ENCODE data around the gene FAM111B.

Gene FAM111B

GRCh38 chr11:59142530-59143507 is 35.8 kb downstream of the FAM111B start, which contains the start of gene FAM111A:
FAM111A (plus strand) TSS chr11:59142856; CDS start chr11:59148873, 6,017 bp downstream.
- WGBS, result 3% methylated on average over 50 of the region's 50 CpGs
- peak within 1 kb of the TSS; percentile 85 for H3K4me3 ChIP-seq (ENCODE audit: low read length)
- no peaks in the 10 kb centered on the region for H3K36me3 ChIP-seq (ENCODE audit: insufficient read depth, low read length)
- H3K9ac ChIP-seq (ENCODE audit: low read depth, low read length), result peak within 1 kb of the TSS; percentile 74
- peaks cover 23% of the 10 kb centered on the region for H3K4me1 ChIP-seq (ENCODE audit: insufficient read depth, low read length)
- peak within 1 kb of the TSS; percentile 78; the same call in 1 of the 2 replicates for H3K27ac ChIP-seq (ENCODE audit: low read depth, low read length)
- H3K9me3 ChIP-seq (ENCODE audit: insufficient read depth, low read depth, low read length), result no peaks in the 10 kb centered on the region
- H3K27me3 ChIP-seq (ENCODE audit: insufficient read depth, low read length), result peaks cover 21% of the 10 kb centered on the region; the same call in 1 of the 2 replicates

GRCh38 chr11:59144096-59144495 is 37.1 kb downstream of the FAM111B start:
- Histone ChIP-seq H3K9ac (ENCODE audit: low read depth, low read length) (no peak overlapping the region), H3K9me3 (ENCODE audit: insufficient read depth, low read depth, low read length) (no peaks in the 10 kb centered on the region), H3K27ac (ENCODE audit: low read depth, low read length) (peak overlapping the region; percentile 79; the same call in 1 of the 2 replicates), H3K4me1 (ENCODE audit: insufficient read depth, low read length) (peaks cover 23% of the 10 kb centered on the region), H3K36me3 (ENCODE audit: insufficient read depth, low read length) (peaks cover 7% of the 10 kb centered on the region), H3K4me3 (ENCODE audit: low read length) (peak overlapping the region; percentile 85), H3K27me3 (ENCODE audit: insufficient read depth, low read length) (peaks cover 21% of the 10 kb centered on the region; the same call in 1 of the 2 replicates)
- WGBS, result 96% methylated on average over 1 of the region's 1 CpG

- Histone ChIP-seq H3K27ac (ENCODE audit: low read depth, low read length) (peak overlapping the region; percentile 79; the same call in 1 of the 2 replicates), H3K9me3 (ENCODE audit: insufficient read depth, low read depth, low read length) (no peaks in the 10 kb centered on the region), H3K4me1 (ENCODE audit: insufficient read depth, low read length) (peaks cover 23% of the 10 kb centered on the region), H3K36me3 (ENCODE audit: insufficient read depth, low read length) (peaks cover 13% of the 10 kb centered on the region), H3K27me3 (ENCODE audit: insufficient read depth, low read length) (peaks cover 21% of the 10 kb centered on the region; the same call in 1 of the 2 replicates), H3K9ac (ENCODE audit: low read depth, low read length) (peak overlapping the region; percentile 62), H3K4me3 (ENCODE audit: low read length) (peak overlapping the region; percentile 85)
- WGBS, result 5% methylated on average over 39 of the region's 39 CpGs
Measured at GRCh38 chr11:59144579-59145345, 37.7 kb downstream of the FAM111B start.

GRCh38 chr11:59145534-59145933 is 38.5 kb downstream of the FAM111B start:
- H3K27me3 ChIP-seq (ENCODE audit: insufficient read depth, low read length), result peaks cover 21% of the 10 kb centered on the region; the same call in 1 of the 2 replicates
- peaks cover 21% of the 10 kb centered on the region for H3K36me3 ChIP-seq (ENCODE audit: insufficient read depth, low read length)
- peaks cover 23% of the 10 kb centered on the region for H3K4me1 ChIP-seq (ENCODE audit: insufficient read depth, low read length)
- peak overlapping the region; percentile 85 for H3K4me3 ChIP-seq (ENCODE audit: low read length)
- 88% methylated on average over 4 of the region's 4 CpGs for WGBS
- H3K9me3 ChIP-seq (ENCODE audit: insufficient read depth, low read depth, low read length), result no peaks in the 10 kb centered on the region
- peak overlapping the region; percentile 62; the same call in 1 of the 2 replicates for H3K9ac ChIP-seq (ENCODE audit: low read depth, low read length)
- H3K27ac ChIP-seq (ENCODE audit: low read depth, low read length), result no peak overlapping the region

GRCh38 chr11:59151761-59152160 is 44.7 kb downstream of the FAM111B start:
- no peaks in the 10 kb centered on the region for H3K4me1 ChIP-seq (ENCODE audit: insufficient read depth, low read length)
- H3K36me3 ChIP-seq (ENCODE audit: insufficient read depth, low read length), result peaks cover 29% of the 10 kb centered on the region
- WGBS, result 96% methylated on average over 1 of the region's 1 CpG
- no peak overlapping the region for H3K27ac ChIP-seq (ENCODE audit: low read depth, low read length)
- no peaks in the 10 kb centered on the region for H3K9me3 ChIP-seq (ENCODE audit: insufficient read depth, low read depth, low read length)
- H3K27me3 ChIP-seq (ENCODE audit: insufficient read depth, low read length), result no peaks in the 10 kb centered on the region
- no peak overlapping the region for H3K9ac ChIP-seq (ENCODE audit: low read depth, low read length)
- no peak overlapping the region for H3K4me3 ChIP-seq (ENCODE audit: low read length)

- no peaks in the 10 kb centered on the region for H3K27me3 ChIP-seq (ENCODE audit: insufficient read depth, low read length)
- 94% methylated on average over 8 of the region's 8 CpGs for WGBS
- peaks cover 29% of the 10 kb centered on the region for H3K36me3 ChIP-seq (ENCODE audit: insufficient read depth, low read length)
- no peak overlapping the region for H3K4me3 ChIP-seq (ENCODE audit: low read length)
- no peak overlapping the region for H3K9ac ChIP-seq (ENCODE audit: low read depth, low read length)
- no peaks in the 10 kb centered on the region for H3K9me3 ChIP-seq (ENCODE audit: insufficient read depth, low read depth, low read length)
- no peak overlapping the region for H3K27ac ChIP-seq (ENCODE audit: low read depth, low read length)
- no peaks in the 10 kb centered on the region for H3K4me1 ChIP-seq (ENCODE audit: insufficient read depth, low read length)
Measured at GRCh38 chr11:59152312-59152951, 45.4 kb downstream of the FAM111B start.

GRCh38 chr11:59154610-59155009 is 47.6 kb downstream of the FAM111B start:
- H3K9me3 ChIP-seq (ENCODE audit: insufficient read depth, low read depth, low read length), result no peaks in the 10 kb centered on the region
- H3K4me1 ChIP-seq (ENCODE audit: insufficient read depth, low read length), result peaks cover 4% of the 10 kb centered on the region; the same call in 1 of the 2 replicates
- H3K27ac ChIP-seq (ENCODE audit: low read depth, low read length), result no peak overlapping the region
- WGBS, result 86% methylated on average over 5 of the region's 5 CpGs
- peaks cover 17% of the 10 kb centered on the region for H3K36me3 ChIP-seq (ENCODE audit: insufficient read depth, low read length)
- H3K9ac ChIP-seq (ENCODE audit: low read depth, low read length), result no peak overlapping the region
- no peaks in the 10 kb centered on the region for H3K27me3 ChIP-seq (ENCODE audit: insufficient read depth, low read length)
- H3K4me3 ChIP-seq (ENCODE audit: low read length), result no peak overlapping the region

- no peak overlapping the region for H3K4me3 ChIP-seq (ENCODE audit: low read length)
- H3K9me3 ChIP-seq (ENCODE audit: insufficient read depth, low read depth, low read length), result no peaks in the 10 kb centered on the region
- H3K36me3 ChIP-seq (ENCODE audit: insufficient read depth, low read length), result no peaks in the 10 kb centered on the region
- H3K9ac ChIP-seq (ENCODE audit: low read depth, low read length), result no peak overlapping the region
- H3K27ac ChIP-seq (ENCODE audit: low read depth, low read length), result no peak overlapping the region
- WGBS, result 65% methylated on average over 3 of the region's 3 CpGs
- peaks cover 4% of the 10 kb centered on the region; the same call in 1 of the 2 replicates for H3K4me1 ChIP-seq (ENCODE audit: insufficient read depth, low read length)
- no peaks in the 10 kb centered on the region for H3K27me3 ChIP-seq (ENCODE audit: insufficient read depth, low read length)
Measured at GRCh38 chr11:59157433-59157832, 50.4 kb downstream of the FAM111B start.

- 55% methylated on average over 8 of the region's 8 CpGs for WGBS
Measured at GRCh38 chr11:59158206-59159068, 51.4 kb downstream of the FAM111B start.

GRCh38 chr11:59164028-59164427 is 57.0 kb downstream of the FAM111B start:
- no peak overlapping the region for H3K4me3 ChIP-seq (ENCODE audit: low read length)
- no peaks in the 10 kb centered on the region for H3K36me3 ChIP-seq (ENCODE audit: insufficient read depth, low read length)
- no peaks in the 10 kb centered on the region for H3K4me1 ChIP-seq (ENCODE audit: insufficient read depth, low read length)
- WGBS, result 87% methylated on average over 3 of the region's 3 CpGs
- no peak overlapping the region for H3K9ac ChIP-seq (ENCODE audit: low read depth, low read length)
- no peaks in the 10 kb centered on the region for H3K9me3 ChIP-seq (ENCODE audit: insufficient read depth, low read depth, low read length)
- no peak overlapping the region for H3K27ac ChIP-seq (ENCODE audit: low read depth, low read length)
- no peaks in the 10 kb centered on the region for H3K27me3 ChIP-seq (ENCODE audit: insufficient read depth, low read length)

More at GRCh38 chr11:59158206-59159068, 51.4 kb downstream of the FAM111B start:
- Histone ChIP-seq H3K9me3 (ENCODE audit: insufficient read depth, low read depth, low read length) (no peaks in the 10 kb centered on the region), H3K27me3 (ENCODE audit: insufficient read depth, low read length) (no peaks in the 10 kb centered on the region), H3K4me3 (ENCODE audit: low read length) (no peak overlapping the region), H3K9ac (ENCODE audit: low read depth, low read length) (no peak overlapping the region), H3K4me1 (ENCODE audit: insufficient read depth, low read length) (peaks cover 4% of the 10 kb centered on the region; the same call in 1 of the 2 replicates), H3K27ac (ENCODE audit: low read depth, low read length) (no peak overlapping the region), H3K36me3 (ENCODE audit: insufficient read depth, low read length) (no peaks in the 10 kb centered on the region)
